CD4-positive, alpha-beta T cell treated with Interleukin-21 for 1 hour (primary cell): ENCODE measurements around the gene BRD2.
A peak's percentile ranks its signal among the peaks of the same experiment; 100 is the strongest.

ENCODE experiments used
- DNase-seq: peaks from one replicate; pipeline ENCODE4 v3.0.0-alpha.2; 2020

BRD2 gene

GRCh38 chr6:32973144-32974015 is 5.0 kb downstream of the BRD2 start:
- DNase-seq, result peak; percentile 82

GRCh38 chr6:32974016-32974333 is 5.6 kb downstream of the BRD2 start:
- peak; percentile 70 for DNase-seq

DNA sequence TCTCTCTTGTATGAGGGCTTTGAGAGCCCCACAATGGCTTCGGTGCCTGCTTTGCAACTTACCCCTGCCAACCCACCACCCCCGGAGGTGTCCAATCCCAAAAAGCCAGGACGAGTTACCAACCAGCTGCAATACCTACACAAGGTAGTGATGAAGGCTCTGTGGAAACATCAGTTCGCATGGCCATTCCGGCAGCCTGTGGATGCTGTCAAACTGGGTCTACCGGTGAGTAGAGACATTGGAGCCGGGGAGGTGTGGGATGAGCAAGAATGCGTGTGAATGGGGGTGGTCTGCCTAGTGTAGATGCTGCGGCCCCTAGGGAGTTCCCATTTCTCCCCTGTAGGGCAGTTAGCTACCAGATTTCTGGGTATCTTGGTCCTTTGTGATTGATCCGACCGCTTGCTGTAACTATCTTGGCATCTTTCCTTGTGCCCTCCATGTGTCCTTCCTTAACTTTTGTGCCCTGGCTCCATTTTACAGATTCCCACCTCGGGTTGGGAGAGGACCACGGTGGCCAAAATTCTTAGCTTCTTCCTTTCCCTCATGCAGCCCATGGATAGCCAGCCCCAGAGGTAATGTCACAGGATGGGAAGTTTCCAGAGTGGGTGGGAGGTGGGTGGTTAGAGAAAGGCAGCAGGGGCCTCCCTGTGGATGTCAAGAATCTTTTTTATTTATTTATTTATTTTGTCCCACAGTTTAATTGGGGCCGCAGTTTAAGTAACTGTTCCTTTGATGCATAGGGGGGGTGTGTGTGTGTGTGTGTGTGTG is 6.3 kb downstream of the BRD2 start:
- no peak for DNase-seq

DNA sequence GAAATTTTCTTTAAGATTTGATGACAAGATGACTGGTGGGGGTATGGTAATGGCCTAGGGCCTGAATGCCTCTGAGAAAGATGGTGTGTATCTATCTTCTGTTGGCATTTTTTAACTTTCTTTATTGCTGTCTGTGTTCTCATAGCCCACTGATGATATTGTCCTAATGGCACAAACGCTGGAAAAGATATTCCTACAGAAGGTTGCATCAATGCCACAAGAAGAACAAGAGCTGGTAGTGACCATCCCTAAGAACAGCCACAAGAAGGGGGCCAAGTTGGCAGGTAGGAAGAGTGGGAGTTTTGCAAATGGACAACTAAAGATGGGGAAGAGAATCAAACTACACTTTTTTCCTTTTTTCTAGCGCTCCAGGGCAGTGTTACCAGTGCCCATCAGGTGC is 7.5 kb downstream of the BRD2 start:
- DNase-seq, result no peak

DNA sequence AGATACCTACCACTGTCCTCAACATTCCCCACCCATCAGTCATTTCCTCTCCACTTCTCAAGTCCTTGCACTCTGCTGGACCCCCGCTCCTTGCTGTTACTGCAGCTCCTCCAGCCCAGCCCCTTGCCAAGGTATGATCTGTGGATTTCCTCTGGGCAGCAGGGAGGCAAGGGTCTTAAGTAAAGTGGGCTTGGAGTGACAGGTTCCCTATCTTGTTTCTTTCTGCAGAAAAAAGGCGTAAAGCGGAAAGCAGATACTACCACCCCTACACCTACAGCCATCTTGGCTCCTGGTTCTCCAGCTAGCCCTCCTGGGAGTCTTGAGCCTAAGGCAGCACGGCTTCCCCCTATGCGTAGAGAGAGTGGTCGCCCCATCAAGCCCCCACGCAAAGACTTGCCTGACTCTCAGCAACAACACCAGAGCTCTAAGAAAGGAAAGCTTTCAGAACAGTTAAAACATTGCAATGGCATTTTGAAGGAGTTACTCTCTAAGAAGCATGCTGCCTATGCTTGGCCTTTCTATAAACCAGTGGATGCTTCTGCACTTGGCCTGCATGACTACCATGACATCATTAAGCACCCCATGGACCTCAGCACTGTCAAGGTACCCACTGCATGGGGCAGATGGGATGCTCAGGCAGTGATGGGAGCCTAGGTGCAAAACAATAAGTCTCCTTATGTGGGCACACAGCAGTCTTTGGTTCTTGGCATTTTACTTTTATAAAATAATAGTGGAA is 8.1 kb downstream of the BRD2 start:
- DNase-seq, result no peak

- DNase-seq, result no peak
Measured at GRCh38 chr6:32977272-32977952, 9.0 kb downstream of the BRD2 start.

GRCh38 chr6:32977953-32978324 is 9.5 kb downstream of the BRD2 start:
- no peak for DNase-seq

GRCh38 chr6:32979720-32980487 is 11.5 kb downstream of the BRD2 start:
- DNase-seq, result no peak

DNA sequence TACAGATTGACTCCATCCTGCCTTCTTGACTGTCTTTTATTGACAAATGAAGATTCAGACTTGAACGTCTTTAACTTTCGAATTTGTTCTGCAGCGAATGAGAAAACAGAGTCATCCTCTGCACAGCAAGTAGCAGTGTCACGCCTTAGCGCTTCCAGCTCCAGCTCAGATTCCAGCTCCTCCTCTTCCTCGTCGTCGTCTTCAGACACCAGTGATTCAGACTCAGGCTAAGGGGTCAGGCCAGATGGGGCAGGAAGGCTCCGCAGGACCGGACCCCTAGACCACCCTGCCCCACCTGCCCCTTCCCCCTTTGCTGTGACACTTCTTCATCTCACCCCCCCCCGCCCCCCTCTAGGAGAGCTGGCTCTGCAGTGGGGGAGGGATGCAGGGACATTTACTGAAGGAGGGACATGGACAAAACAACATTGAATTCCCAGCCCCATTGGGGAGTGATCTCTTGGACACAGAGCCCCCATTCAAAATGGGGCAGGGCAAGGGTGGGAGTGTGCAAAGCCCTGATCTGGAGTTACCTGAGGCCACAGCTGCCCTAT is 12.2 kb downstream of the BRD2 start:
- DNase-seq, result no peak

GRCh38 chr6:32982084-32982701 is 13.8 kb downstream of the BRD2 start:
- peak; percentile 34 for DNase-seq

GRCh38 chr6:32982702-32983492 is 14.5 kb downstream of the BRD2 start:
- DNase-seq, result no peak

GRCh38 chr6:32983493-32983848 is 15.1 kb downstream of the BRD2 start:
- no peak for DNase-seq

GRCh38 chr6:32983964-32984621 is 15.7 kb downstream of the BRD2 start:
- peak; percentile 33 for DNase-seq

GRCh38 chr6:32984622-32985389 is 16.4 kb downstream of the BRD2 start:
- peak; percentile 89 for DNase-seq

DNA sequence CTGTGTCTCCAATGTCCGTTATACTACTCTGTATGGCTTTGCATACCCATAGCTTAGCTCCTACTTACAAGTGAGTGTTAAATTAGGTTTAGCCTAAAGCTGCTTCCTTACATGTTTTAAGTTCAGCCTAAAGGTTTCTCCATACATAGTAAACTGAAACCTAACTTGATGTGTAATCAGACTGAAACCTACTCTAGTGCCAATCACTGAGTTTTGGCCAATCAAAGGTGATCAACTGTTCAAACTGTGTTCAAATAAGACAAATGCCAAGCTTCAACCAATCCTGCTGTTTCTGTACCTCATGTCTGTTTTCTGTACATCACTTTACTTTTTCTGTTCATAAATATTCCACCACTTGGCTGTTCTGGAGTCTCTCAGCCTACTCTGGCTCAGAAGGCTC is 21.0 kb downstream of the BRD2 start:
- no peak for DNase-seq

GRCh38 chr6:32991972-32992371 is 23.6 kb downstream of the BRD2 start:
- no peak for DNase-seq

DNA sequence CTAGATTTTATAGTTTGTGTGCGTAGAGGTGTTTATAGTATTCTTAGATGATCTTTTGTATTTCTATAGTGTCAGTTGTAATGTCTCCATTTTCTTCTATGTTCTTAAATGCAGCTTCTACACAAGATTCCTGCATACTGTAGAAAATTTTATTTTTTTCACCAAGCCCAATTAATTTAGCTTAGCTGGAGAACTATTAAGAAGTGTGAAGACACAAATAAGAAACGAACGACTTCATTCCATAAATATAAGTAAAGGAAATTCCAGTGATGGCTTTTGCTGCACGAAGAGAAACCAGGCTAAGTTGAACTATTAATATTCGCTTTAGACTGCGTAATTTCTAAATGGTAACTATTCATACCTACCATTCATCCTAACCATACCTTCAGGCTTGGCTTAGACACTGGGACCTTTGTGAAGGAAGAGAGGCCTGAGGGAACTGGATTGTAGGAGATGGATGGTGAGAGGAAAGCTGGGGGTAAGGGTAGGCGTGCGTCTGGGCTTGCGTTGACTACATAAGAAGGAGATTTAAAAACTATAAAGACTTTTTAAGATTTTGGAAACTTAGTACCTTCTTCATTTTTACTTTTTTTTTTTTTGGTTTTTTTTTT is 25.1 kb downstream of the BRD2 start:
- no peak for DNase-seq

GRCh38 chr6:32995448-32995847 is 27.1 kb downstream of the BRD2 start:
- DNase-seq, result no peak

DNA sequence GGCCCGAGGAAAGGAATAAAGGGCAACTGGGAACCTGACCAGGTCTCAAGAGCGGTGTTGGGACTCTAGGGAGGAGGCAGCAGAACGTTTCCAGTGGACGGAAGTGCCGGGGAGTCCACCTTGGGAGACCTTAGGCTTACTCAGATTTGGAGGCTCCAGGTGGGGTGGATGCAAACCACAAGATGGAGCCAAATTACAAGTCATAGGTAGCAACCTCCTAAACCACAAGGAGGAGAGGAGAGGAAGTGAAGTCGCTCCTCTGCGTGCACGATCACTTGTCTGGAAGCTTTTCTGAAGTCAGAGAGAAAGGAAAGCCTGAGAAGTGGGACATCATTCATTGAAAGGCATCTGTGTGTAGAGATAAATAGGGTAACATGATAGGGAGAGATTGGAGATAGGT is 31.7 kb downstream of the BRD2 start:
- DNase-seq, result peak; percentile 37
